GM21447 (cell line): ENCODE data around the gene ASB2.

Experiments
- ATAC-seq: cut with Tn5 transposase; IDR thresholded peaks from one replicate; pipeline ENCODE4 v1.9.1; 2021; ENCODE audit not compliant: unreplicated experiment

The ASB2 gene

DNA sequence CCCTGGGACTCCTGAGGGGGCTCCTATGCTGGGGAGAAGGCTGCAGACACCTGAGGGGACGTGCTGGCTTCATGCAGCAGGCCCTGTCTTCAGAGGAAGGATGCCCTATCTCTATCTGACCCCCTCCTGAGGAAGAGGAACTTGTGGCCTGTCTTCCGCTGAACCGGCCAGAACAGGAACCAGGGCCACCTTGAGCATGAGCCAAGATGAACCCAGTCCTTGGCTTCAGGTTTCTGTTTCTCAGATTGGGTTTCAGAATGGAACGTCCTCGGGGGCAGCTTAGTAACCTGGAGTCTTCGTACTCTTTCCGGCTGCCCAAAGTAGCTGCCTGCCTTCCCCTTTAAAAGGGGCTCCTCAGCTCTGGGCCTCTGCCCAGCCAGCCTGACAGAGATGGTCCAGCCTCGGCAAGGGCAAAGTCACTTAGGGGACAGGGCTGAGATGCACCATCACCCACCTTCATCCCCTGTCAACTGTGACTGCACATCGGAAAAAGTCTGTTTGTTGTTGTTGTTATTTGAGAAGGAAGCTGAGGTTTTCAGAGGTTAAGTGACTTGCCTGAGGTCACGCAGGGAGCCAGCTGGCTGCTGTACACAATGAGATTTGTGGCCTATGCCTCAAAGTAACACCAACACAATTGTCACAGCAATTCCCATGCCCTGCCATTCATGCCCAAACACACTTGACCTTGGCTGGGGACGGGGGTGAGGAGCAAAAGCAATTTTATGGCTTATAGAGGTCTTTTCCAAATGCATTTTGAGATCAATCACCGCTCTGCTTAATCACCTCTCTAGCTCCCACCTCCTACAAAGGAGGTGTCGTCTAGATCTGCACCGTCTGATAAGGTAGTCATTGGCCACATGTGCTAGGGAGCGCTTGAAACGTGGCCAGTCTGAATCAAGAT is 13.4 kb downstream of the ASB2 start:
- ATAC-seq = peak; percentile 69

DNA sequence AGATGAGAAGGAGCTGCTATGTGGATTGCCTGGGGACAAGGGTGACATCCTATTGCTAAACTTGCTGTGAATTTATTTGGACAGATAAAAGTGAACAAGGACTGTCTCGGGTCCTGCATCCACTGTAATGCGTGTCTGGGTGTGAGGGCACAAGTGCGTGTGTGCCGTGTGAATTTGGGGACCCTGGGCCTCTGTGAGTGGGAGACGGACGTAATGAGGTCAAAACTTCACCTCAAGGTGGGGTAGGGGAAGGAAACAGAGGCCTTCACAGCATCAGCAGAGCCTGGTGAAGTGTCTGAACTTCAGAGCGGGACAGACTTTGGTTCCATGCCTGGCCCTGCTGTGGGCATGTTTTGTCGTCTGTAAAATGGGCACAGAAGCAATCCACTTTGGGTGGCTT is 14.8 kb downstream of the ASB2 start:
- no peak for ATAC-seq

DNA sequence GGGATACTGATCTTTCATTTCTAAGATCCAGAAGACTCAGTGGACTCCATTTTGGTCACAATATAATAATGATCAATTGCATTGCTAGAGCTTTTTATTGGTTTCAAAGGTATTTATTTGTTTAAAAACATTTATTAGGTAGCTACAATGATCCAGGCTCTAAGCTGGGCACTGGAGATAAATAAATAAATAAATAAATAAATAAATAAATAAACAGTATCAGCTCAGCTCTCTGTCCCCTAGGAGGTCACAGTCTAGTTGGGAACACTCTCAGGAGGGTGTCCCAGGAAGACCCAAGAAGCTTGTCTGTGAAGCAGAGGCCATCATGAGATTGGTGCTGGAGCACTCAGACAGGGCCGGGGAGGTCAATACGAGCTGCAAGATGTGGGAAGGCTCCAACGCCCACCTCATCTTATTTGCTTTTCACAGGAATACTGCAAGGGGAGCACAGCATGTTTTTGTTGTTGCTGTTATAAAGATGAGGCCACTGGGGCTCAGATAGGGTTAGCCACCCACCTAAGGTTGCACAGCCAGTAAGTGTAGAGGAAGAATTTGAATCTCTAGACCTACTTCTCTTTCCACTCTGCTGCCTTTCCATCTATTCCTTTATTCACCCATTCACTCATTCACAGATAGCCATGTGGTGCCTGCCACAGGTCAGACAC is 15.5 kb downstream of the ASB2 start:
- ATAC-seq = no peak

DNA sequence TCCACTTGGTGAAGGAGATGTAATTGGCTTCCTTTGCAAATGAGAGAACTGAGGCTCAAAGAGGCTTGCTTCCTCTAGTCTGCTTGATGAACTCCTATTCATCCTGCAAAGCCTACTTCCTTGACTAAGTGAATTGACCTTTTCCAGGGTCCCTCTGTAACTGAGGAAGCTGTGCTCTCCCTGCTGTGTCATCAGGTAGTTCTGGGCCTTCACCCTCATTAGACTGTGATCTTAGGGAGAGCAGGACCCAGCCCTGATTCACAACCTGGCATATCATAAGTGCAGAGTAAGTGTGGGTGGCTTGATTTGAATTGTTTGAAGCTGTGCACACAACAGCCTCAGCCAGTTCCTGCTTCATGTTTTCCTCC is 16.3 kb downstream of the ASB2 start:
- no peak for ATAC-seq

DNA sequence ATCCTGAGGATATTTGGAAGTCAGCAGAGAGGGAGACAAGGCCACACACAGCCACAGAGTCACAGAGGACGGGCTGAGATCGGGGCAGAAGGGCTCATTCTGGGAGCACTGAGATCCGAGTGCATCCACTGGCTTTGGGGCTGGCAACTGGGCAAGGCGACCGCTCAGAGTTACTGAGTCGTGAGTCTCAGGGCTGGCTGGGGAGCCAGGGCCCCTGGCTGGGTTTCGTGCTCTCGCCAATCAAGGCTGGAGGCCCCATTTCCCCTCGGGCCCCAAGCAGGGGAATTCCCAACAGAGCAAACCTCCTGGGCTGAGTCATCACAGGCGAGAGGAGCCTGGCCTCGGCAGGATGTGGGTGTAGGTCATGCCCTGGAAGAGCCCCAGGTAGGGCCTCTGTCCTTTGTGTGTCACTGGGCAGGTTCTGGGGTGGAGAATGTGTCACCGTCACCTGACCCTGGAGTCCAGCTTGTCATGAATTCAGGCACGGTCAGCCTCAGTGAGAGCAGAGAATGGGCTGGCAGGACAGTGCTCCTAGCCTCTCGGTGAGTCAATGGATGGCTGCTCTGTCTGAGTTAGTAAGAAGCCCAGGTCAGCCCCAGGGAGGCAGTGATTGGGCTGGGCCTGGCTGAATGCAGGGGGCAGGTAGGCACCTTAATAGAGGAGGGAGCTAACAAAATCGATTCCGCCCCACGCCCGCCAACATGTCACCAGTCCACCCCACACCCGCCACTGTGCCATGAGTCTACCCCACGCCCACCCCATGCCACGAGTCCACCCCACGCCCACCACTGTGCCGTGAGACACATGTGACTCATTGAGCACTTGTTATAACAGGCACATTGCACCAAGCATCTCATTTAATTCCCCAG is 16.9 kb downstream of the ASB2 start:
- peak; percentile 65 for ATAC-seq

DNA sequence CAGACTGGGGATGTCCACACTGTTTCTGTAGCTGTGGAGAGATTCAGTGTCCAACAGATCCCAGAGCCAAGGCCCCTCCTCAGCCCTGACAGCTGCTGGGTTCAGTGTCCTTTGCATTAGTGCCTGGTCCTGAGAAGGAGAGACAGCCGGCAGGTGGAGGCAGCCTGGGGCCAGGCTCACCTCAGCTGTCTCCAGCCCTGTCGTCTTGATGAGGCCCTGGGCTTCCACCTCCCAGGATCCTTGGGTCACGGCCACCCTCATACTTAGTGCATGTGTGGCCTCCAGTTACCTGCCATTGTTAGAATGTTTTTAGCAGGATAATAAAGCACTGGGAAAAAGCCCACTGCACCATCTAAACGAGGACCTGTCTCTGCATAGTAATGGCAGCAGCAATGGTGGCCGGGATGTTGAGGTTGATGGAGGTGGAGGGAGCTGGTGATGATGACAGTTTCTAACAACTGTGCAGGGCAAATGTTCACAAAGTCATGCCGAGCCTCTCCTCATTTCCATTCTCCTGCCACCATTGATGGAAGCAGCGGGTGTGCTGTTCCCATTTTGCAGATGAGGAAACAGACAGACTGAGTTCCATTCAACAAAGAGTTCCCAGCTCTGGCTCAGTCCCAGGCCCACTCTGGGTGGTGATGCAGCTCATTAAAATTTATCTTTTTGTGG is 17.7 kb downstream of the ASB2 start:
- no peak for ATAC-seq

DNA sequence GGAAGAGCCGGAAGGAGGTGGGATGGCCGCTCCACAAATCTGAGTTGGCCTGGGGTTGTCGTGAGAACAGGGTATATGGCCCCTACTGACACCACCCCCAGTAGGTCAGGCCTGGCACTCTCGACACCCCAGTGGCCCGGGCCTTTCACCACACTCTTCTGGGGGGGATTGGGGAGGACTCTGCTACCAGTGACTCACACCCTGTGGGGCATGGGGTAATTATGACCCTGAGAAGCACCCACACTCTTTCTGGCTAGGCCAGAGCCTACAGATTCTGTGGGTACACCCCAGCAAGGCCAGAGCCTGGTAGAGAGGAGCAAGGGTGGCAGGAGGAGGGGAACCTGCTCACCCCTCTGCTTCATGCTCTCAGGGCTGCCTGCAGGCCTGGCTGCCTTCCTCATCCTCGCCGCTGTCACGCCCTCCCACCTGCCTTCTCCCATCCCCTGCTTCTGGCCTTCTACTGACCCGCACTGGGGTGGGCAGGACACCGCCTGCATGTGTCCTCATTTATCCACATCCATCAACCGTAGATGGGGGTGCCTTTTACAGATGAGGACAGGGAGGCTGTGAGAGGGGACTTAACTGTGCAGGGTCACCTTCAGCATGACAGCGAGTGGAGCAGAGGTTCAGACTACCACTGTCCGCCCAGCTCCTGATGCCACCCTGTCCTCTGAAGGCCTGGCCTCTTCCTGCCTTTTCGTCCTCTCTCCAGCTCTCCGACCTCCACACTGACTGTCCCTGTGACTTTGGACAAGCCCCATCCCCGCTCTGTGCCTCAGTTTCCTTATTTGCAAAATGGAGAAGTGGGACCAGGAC is 18.4 kb downstream of the ASB2 start:
- no peak for ATAC-seq

DNA sequence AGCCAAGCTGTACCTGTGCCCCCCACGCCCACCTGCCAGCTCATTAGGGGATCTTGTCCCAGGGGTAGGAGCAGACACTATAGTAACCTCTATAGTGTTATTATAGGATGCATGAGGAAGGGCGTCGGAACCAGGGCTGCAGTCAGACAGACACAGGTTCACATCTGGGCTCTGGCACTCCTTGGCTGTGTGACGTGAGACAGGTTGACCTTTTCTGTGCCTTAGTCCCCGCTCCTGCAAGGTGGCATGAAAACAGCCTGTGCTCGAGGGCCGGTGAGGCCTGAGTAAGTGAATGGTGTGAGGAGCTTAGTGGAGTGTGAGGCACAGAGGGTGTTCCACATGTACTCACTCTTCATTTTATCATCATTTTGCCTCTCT is 19.0 kb downstream of the ASB2 start:
- no peak for ATAC-seq

DNA sequence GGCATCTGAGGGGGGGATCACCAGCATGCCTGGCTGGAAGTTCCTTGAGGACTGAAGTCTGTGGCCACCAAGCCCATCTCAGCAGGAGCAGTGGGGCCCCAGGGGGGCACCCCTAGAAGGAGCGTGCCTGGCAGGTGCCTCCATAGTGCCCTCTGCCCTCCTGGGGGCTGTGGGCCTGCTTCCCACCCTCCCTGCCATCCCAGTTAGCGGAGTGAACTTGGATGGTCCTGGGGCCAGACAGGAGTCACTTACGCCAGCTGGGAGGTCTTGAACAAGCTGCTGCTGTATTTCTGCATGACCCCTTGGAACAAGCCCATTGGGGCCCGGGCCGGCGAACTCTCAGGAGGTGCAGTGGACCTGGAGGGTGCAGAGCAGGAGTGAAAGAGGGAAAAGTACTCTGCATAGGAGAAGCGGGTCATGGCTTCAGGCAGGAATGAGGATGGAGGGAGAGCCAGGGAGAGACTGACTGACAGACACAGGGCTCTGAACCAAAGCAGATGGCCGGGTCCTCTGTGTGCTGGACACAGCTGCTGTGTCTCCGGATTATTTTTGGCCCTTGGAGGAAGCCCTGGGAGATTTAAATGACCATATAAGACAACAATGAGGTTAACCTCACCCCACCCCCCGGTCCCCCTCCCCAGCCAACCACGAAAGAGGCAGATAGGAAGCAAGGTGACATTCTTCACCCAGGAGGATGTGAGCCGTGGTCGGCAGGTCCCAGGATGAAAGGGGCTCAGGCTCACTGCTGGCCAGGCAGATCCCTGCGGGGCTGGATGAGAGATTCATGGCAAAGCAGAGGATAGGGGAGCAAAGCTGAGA is 19.6 kb downstream of the ASB2 start:
- no peak for ATAC-seq

DNA sequence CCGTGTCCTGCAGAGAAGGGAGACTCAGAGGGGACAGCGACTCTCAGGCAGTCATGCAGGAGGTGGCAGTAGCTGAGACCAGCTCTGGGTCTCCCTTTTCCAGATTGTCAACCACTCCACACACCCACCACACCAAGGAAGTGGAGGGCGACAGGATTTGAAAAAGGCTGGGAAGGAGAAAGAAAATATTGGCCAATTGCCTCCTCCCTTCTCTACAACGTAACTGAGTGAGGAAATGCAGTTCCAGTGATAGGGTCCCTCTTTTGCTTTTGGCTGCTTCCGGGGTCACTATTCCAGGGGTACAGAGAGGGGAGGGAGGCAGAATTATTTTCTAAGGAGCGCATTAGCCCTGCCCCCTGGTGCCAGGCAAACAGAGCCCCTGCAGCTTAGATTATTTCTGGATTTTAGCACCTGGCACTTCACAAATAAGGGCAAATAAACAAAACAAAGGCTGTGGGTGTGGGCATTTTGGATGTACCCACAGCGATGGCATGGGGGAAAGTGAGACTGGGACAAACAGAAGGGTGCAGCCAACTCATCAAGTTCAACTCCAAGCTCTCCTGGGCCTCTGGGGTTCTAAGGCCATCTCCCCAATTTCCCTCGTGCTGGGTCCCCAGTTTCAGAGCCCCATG is 20.4 kb downstream of the ASB2 start:
- ATAC-seq = no peak

DNA sequence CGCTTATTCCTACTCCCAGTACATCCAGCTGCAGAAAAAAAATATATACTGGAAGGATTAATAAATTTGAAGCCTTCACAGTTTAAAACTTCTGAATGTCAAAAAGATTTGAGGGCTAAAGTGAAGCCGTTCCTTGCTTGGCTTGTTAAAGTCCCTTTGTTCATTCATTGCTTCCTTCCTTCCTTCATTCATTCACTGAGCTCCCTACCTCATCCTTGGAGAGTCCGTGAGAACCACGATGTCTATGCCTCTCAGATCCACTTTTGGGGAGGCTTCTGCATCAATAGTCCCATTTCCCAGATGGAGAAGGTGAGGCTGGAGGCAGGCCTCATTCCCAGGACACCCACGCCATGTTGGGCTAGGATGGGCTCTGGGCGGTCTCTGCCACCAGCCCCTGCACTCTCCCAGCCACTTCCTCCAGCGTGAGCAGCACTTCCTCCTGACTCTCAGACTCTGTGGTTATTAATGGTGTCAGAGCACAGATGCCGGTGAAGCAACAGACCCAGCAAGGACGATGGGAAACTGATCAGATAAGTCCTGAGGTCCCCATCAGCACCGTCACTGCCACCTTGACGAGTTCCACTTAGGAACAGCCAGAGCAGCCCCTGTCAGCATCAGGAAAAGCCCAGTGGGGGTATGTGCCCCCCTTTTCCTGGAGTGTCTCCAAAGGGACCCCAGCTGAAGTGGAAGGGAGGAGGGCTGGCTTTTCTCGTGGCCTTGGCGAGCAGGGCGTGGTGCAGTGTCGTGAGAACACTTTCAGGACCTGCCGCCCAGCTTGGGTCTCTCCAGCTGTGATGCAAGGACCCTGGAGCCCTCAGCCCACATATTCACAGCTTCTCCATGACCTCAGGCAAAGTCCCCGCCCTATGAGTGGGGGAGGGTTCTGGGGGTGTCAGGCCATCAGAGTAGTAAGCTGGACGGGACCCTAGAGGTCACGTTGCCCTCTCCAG is 21.2 kb downstream of the ASB2 start:
- ATAC-seq = peak; percentile 31

DNA sequence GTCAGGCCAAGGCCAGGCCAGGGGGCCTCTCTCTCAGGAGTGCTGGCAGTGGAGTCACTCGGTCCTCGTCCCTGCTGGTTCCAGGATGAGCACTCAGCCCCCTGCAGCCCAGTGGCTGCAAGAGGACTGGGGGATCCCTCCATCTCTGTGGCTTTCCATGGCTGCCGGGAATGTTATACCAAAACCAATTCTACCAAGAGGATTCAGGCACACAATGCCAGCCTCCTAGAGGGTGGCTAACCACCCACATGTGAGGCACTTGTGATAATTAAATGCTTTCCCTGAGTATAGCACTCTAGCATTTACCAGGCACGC is 21.9 kb downstream of the ASB2 start:
- ATAC-seq = no peak

DNA sequence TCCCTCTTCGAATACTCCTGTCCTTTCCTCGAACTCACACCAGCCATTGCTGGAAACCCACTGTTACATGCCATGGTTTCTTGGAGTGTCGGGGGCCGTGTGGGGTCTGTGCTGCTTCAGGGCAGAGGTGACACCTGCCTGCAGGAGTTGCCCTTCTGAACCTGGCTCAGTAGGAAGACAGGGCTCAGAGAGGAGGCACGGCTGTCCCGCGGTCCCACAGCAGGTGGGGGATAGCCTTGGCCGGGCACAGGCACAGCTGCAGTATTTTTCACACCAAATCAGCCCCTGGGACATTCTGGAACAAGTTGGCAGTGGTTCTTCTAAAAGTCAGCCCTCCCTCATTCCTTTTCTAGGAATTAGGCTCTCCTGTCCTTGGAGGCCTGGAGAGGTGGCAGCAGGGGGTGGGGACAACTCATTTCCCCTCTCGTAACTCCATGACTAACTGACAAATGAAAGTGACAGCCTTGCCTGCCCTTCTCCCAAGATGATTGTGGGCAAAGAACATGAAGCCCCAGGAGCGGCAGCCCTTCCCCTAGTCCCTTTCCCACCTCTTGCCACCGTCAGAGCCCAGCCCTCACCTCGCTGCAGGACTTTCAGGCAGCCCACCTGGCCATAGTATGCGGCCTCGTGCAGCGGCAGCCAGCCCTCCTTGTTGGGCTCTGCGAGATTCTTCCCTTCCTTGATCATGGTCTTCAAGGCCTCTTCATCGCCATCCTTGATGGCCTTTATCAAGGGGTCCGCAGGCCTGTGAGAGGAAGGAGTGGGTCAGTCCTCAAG is 22.4 kb downstream of the ASB2 start:
- ATAC-seq = no peak

DNA sequence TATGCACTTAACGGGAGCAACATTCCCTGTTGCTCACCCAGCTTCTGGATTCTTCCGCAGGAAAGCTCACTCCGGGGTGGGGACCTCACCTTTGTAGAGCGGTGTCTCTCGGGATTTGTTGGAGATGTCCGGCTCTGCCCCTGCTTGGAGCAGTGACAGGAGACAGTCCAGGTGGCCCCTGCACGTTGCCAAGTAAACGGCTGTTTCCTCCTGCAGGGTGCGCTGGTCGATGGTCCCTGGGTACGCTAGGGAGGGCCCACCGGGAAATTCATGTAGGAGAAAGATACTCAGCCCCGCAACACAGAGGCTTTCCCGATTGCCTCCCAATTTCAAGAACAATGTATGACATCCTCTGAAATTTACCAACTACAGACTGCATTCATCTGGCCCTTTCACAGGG is 23.1 kb downstream of the ASB2 start:
- no peak for ATAC-seq

DNA sequence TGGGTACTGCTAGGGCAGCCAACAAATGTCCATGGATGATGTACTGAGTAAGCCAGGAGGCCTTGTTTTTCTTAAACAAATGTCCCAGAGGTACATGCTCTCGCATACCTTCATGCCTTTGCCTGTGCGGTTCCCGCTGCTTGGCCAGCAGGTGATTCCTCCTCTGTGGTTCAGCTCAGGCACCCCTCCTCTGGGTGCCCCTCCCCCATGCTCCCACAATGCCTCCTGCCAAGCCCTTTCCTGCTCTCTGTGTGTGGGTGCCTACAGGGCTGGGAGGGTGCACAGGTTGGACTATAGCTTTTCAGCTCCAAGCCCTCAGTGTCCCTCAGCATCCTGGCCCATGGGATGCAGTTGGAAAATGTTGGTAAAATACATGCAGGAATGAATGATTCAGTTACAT is 23.5 kb downstream of the ASB2 start:
- no peak for ATAC-seq

DNA sequence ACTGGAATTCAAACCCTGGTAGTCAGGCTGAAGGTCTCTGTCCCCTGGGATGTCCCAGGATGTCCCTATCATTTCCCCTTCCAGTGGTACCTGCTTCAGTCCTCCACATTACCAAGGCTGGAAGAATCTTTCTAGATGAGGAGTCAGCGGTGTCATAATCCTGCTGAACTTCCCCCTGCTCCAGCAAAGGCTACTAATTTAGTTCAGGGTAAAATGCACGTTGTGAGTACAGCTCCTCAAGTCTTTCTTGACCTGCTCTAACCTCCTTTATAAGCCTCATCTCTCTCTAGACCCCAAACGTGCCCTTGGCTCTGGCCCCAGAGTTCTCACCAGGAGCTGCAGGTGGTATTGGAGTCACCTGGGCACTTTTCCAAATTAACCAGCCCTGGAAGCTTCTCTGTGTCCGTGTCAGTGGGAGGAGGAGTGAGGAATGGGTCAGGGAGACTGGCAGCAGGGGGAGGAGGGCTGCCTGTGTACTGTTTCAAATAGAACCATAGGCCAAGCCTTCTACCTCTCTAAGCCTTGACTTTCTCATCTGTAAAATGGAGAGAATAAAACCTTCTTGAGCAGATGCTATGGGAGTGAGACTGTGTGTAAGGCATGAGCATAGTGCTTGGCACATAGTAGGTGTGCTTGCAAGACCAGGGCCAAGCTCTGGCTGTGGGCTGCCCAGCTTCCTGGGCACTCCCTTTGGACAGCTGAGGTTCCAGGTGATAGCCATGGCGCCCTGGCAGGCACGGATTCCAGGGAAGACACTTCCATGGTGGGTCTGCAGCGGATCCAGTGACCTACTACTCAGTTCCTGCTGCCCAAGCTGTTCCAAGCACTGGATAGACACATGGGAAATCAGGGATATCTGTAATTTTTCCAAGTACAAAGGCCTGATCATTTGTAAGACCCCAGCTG is 24.5 kb downstream of the ASB2 start:
- no peak for ATAC-seq
